Fibroblast of lung (primary cell): ENCODE results near the gene RTN4RL1.

Experiments used
- EZH2 ChIP-seq: IDR thresholded peaks from 2 replicates; pipeline ENCODE4 v1.5.1; 2012; ENCODE audit warnings: low read length, control low read depth, mild to moderate bottlenecking; ENCODE audit errors: missing control alignments
- TF ChIP-seq, protein P1 (sequence below), 2 donors: IDR thresholded peaks in 1 of 2; conservative IDR thresholded peaks in 1 of 2; 1 replicate in 1 of 2; 2 replicates in 1 of 2; pipeline ENCODE4 v1.5.1; 2011 to 2012; ENCODE audit warnings: low read length in 2 of 2, control low read depth in 1 of 2, inconsistent platforms in 1 of 2, low read depth in 1 of 2, mild to moderate bottlenecking in 1 of 2

DNA sequence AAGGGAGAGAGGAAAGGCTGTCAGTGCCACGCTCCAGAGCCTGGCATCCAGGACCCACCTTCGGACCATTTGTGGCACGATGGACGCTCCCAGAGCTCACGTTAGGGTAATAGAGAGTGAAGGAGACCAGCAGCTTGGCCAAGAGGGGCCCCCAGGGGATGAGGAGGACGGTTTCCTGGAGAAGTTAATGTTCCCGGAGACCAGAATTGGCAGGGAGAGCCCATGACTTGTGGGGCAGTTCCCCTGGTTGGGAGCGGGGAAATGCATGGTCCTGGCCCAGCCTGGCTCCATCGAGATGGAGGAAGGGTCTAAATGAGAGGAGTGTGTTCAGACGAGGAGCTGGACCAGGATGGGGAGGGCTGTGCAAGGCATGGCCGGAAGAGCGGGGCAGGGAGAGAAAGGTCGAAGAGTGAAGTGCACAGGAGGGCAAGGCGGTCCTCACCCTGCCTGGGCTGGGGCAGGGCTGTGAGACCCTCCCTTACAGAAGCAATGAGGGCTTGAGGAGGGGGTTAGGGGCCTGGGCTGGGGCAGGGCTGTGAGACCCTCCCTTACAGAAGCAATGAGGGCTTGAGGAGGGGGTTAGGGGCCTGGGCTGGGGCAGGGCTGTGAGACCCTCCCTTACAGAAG is 26.9 kb upstream of the RTN4RL1 start:
- TF ChIP-seq, protein P1, sequence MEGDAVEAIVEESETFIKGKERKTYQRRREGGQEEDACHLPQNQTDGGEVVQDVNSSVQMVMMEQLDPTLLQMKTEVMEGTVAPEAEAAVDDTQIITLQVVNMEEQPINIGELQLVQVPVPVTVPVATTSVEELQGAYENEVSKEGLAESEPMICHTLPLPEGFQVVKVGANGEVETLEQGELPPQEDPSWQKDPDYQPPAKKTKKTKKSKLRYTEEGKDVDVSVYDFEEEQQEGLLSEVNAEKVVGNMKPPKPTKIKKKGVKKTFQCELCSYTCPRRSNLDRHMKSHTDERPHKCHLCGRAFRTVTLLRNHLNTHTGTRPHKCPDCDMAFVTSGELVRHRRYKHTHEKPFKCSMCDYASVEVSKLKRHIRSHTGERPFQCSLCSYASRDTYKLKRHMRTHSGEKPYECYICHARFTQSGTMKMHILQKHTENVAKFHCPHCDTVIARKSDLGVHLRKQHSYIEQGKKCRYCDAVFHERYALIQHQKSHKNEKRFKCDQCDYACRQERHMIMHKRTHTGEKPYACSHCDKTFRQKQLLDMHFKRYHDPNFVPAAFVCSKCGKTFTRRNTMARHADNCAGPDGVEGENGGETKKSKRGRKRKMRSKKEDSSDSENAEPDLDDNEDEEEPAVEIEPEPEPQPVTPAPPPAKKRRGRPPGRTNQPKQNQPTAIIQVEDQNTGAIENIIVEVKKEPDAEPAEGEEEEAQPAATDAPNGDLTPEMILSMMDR (conservative IDR thresholded peaks at IDR 0.05 in 1 of 2, IDR thresholded peaks at IDR 0.05 in 1 of 2; ENCODE audit: low read depth in 1 of 2, low read length in 2 of 2), result no peak
- no peak for TF ChIP-seq EZH2
